ENCODE measurements around the gene SECISBP2.
"Not testable (repeated sequence)": the region's sequence is repeated elsewhere in the genome, so short reads cannot be mapped to it uniquely, and the experiment has no call there.

SECISBP2 gene

GRCh38 chr9:89370593-89370992, 52.3 kb downstream of the SECISBP2 start:
- Histone ChIP-seq H3K27ac (no peak overlapping the region), H4K20me1 (peaks cover 34% of the 10 kb centered on the region), H3K27me3 (no peaks in the 10 kb centered on the region), H3K4me2 (no peak overlapping the region), H3K9ac (no peak overlapping the region), H3K9me3 (no peaks in the 10 kb centered on the region), H3K4me1 (peaks cover 33% of the 10 kb centered on the region), H3K4me3 (no peak overlapping the region), H3K36me3 (no peaks in the 10 kb centered on the region)
- no peak for TF ChIP-seq Cebpa-rat (IDR thresholded peaks at IDR 0.05)

- not testable (repeated sequence) for H3K36me3 ChIP-seq, H3K27ac ChIP-seq, H3K9ac ChIP-seq, H3K4me3 ChIP-seq, H3K4me2 ChIP-seq, H3K9me3 ChIP-seq, H3K27me3 ChIP-seq
- peaks cover 45% of the 10 kb centered on the region for H4K20me1 ChIP-seq
- peaks cover 45% of the 10 kb centered on the region for H3K4me1 ChIP-seq
Observed at GRCh38 chr9:89371791-89372190, 53.5 kb downstream of the SECISBP2 start.

GRCh38 chr9:89372230-89372816, 54.0 kb downstream of the SECISBP2 start:
- Histone ChIP-seq H3K27me3 (no peaks in the 10 kb centered on the region), H4K20me1 (peaks cover 50% of the 10 kb centered on the region), H3K9me3 (no peaks in the 10 kb centered on the region), H3K9ac (no peak overlapping the region), H3K36me3 (peaks cover 11% of the 10 kb centered on the region), H3K27ac (no peak overlapping the region), H3K4me1 (peaks cover 48% of the 10 kb centered on the region), H3K4me3 (no peak overlapping the region), H3K4me2 (no peak overlapping the region)
- no peak for TF ChIP-seq Cebpa-rat (IDR thresholded peaks at IDR 0.05)

GRCh38 chr9:89372979-89373378, 54.7 kb downstream of the SECISBP2 start:
- H3K27ac ChIP-seq, result no peak overlapping the region
- H3K4me1 ChIP-seq, result peaks cover 48% of the 10 kb centered on the region
- H3K36me3 ChIP-seq, result peaks cover 17% of the 10 kb centered on the region
- H3K4me2 ChIP-seq, result peak overlapping the region; percentile 90
- no peak overlapping the region for H3K4me3 ChIP-seq
- H3K9me3 ChIP-seq, result no peaks in the 10 kb centered on the region
- H3K27me3 ChIP-seq, result no peaks in the 10 kb centered on the region
- H3K9ac ChIP-seq, result no peak overlapping the region
- no peak for TF ChIP-seq Cebpa-rat (IDR thresholded peaks at IDR 0.05)
- H4K20me1 ChIP-seq, result peaks cover 54% of the 10 kb centered on the region

- Histone ChIP-seq H3K4me1 (peaks cover 48% of the 10 kb centered on the region), H3K36me3 (peaks cover 28% of the 10 kb centered on the region), H3K4me2 (peak overlapping the region; percentile 90), H3K27ac (peak overlapping the region; percentile 62; the same call in 1 of the 2 replicates), H3K9me3 (no peaks in the 10 kb centered on the region), H4K20me1 (peaks cover 62% of the 10 kb centered on the region), H3K27me3 (no peaks in the 10 kb centered on the region), H3K9ac (no peak overlapping the region; the same call in 1 of the 2 replicates), H3K4me3 (no peak overlapping the region)
- TF ChIP-seq Cebpa-rat (IDR thresholded peaks at IDR 0.05), result no peak
Observed at GRCh38 chr9:89374176-89374575, 55.9 kb downstream of the SECISBP2 start.

GRCh38 chr9:89375191-89375760, 57.0 kb downstream of the SECISBP2 start:
- Histone ChIP-seq H3K9ac (peak overlapping the region; percentile 39; the same call in 1 of the 2 replicates), H3K4me3 (peak overlapping the region; percentile 28; the same call in 1 of the 2 replicates), H4K20me1 (peaks cover 71% of the 10 kb centered on the region), H3K27ac (peak overlapping the region; percentile 61), H3K4me2 (peak overlapping the region; percentile 90), H3K9me3 (no peaks in the 10 kb centered on the region), H3K27me3 (no peaks in the 10 kb centered on the region), H3K4me1 (peaks cover 49% of the 10 kb centered on the region), H3K36me3 (peaks cover 39% of the 10 kb centered on the region)
- TF ChIP-seq Cebpa-rat (IDR thresholded peaks at IDR 0.05), result no peak

- no peaks in the 10 kb centered on the region for H3K9me3 ChIP-seq
- H3K9ac ChIP-seq, result no peak overlapping the region
- H4K20me1 ChIP-seq, result peaks cover 81% of the 10 kb centered on the region
- no peak overlapping the region for H3K27ac ChIP-seq
- peaks cover 49% of the 10 kb centered on the region for H3K36me3 ChIP-seq
- no peak for TF ChIP-seq Cebpa-rat (IDR thresholded peaks at IDR 0.05)
- peak overlapping the region; percentile 90 for H3K4me2 ChIP-seq
- peaks cover 59% of the 10 kb centered on the region for H3K4me1 ChIP-seq
- no peaks in the 10 kb centered on the region for H3K27me3 ChIP-seq
- no peak overlapping the region for H3K4me3 ChIP-seq
Observed at GRCh38 chr9:89376286-89376685, 58.0 kb downstream of the SECISBP2 start.

- Histone ChIP-seq H3K4me1 (peaks cover 64% of the 10 kb centered on the region), H4K20me1 (peaks cover 86% of the 10 kb centered on the region), H3K27ac (0 out of 2 replicates have a peak overlapping the region, but pooled peaks have one; percentile 22), H3K9me3 (no peaks in the 10 kb centered on the region), H3K4me2 (peak overlapping the region; percentile 90; the same call in 1 of the 2 replicates), H3K36me3 (peaks cover 54% of the 10 kb centered on the region), H3K4me3 (no peak overlapping the region), H3K27me3 (no peaks in the 10 kb centered on the region), H3K9ac (no peak overlapping the region)
- no peak for TF ChIP-seq Cebpa-rat (IDR thresholded peaks at IDR 0.05)
Observed at GRCh38 chr9:89376741-89377351, 58.5 kb downstream of the SECISBP2 start.

GRCh38 chr9:89377411-89377810, 59.1 kb downstream of the SECISBP2 start:
- Histone ChIP-seq H4K20me1 (peaks cover 90% of the 10 kb centered on the region), H3K9me3 (no peaks in the 10 kb centered on the region), H3K36me3 (peaks cover 56% of the 10 kb centered on the region), H3K4me3 (no peak overlapping the region), H3K9ac (no peak overlapping the region), H3K27me3 (no peaks in the 10 kb centered on the region), H3K4me2 (peak overlapping the region; percentile 1; the same call in 1 of the 2 replicates), H3K4me1 (peaks cover 69% of the 10 kb centered on the region), H3K27ac (no peak overlapping the region)
- TF ChIP-seq Cebpa-rat (IDR thresholded peaks at IDR 0.05), result no peak

GRCh38 chr9:89378541-89378940, 60.2 kb downstream of the SECISBP2 start:
- TF ChIP-seq Cebpa-rat (IDR thresholded peaks at IDR 0.05), result no peak
- Histone ChIP-seq H3K27me3 (no peaks in the 10 kb centered on the region), H3K27ac (no peak overlapping the region), H3K36me3 (peaks cover 59% of the 10 kb centered on the region), H4K20me1 (peaks cover 90% of the 10 kb centered on the region), H3K4me3 (no peak overlapping the region), H3K4me1 (peaks cover 69% of the 10 kb centered on the region), H3K4me2 (no peak overlapping the region), H3K9me3 (no peaks in the 10 kb centered on the region), H3K9ac (no peak overlapping the region)
